Activated T-cell treated with anti-CD3 and anti-CD28 coated beads, Interleukin-2, amount 50 U/mL, for 1 hour (primary cell): ENCODE measurements around the gene RASGRP4.
A peak's percentile ranks its signal among the peaks of the same experiment; 100 is the strongest.
"Not testable (repeated sequence)": the region's sequence is repeated elsewhere in the genome, so short reads cannot be mapped to it uniquely, and the experiment has no call there.

ENCODE experiments used
- DNase-seq: peaks from one replicate; pipeline ENCODE4 v3.0.0-alpha.2; 2020

The RASGRP4 gene

DNA sequence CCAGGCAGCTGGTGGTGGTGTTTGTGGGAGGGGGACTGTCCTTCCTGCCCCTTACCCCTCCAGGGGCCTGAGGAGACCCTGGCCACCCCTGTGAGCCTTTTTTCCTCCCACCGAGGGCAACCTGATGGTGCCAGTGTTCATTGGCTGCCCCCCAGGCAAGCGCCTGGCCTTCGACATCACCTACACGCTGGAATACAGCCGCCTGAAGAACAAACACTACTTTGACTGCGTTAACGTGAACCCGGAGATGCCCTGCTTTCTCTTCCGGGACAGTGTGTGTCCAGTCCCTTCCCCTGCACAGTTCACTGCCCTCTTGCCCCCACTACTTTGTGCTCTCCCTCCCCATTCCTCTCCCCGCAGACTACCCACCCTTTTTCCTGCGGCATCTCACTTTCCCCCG, 59.0 kb downstream of the RASGRP4 start:
- no peak for DNase-seq

DNA sequence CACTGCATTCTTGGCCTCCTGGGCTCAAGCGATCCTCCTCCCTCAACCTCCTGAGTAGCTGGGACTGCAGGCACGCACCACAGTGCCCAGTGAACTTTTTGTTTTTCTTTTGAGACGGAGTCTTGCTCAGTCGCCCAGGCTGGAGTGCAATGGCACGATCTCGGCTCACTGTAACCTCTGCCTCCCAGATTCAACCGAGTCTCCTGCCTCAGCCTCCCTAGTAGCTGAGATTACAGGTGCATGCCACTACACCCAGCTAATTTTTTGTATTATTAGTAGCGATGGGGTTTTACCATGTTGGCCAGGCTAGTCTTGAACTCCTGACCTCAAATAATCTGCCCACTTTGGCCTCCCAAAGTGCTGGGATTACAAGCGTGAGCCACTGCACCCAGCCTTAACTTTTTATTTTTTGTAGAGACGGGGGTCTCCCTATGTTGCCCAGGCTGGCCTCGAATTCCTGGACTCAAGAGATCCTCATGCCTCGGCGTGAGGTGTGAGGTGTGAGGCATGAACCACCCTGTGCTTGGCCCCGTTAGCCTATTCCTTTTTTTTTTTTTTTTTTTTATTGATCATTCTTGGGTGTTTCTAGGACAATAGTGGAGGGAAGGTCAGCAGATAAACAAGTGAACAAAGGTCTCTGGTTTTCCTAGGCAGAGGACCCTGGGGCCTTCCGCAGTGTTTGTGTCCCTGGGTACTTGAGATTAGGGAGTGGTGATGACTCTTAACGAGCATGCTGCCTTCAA, 62.9 kb downstream of the RASGRP4 start:
- not testable (repeated sequence) for DNase-seq

DNA sequence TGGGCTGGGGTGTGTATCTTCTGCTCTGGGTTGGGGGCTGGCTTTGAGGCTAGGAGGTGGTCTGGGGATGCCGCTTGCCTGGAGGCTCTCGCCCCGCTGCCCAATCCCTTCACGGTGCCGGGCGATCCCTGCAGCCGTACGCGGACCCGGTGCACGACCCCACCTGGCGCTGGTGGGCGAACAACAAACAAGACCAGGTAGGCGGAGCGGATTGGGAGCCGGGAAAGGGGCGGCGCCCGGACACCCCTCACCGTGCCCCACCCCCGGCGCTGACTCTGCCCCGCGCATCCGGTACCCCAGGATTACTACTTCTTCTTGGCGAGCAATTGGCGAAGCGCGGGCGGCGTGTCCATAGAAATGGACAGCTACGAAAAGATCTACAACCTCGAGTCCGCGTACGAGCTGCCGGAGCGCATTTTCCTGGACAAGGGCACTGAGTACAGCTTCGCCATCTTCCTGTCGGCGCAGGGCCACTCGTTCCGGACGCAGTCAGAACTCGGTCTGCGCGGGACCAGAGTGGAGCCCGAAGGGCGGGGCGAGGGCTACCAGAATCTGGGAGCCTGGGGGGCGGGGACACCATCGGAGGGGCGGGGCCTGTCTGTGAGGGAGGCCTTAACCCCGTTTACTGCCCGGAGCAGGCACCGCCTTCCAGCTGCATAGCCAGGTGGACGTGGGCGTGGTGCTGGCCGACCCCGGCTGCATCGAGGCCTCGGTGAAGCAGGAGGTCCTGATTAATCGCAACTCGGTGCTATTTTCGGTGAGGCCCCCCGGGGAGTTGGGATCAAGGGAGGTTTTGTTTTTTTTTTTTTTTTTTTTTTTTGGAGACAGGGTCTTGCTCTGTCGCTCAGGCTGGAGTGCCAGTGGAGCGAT, 63.7 kb downstream of the RASGRP4 start:
- peak; percentile 69 for DNase-seq

DNA sequence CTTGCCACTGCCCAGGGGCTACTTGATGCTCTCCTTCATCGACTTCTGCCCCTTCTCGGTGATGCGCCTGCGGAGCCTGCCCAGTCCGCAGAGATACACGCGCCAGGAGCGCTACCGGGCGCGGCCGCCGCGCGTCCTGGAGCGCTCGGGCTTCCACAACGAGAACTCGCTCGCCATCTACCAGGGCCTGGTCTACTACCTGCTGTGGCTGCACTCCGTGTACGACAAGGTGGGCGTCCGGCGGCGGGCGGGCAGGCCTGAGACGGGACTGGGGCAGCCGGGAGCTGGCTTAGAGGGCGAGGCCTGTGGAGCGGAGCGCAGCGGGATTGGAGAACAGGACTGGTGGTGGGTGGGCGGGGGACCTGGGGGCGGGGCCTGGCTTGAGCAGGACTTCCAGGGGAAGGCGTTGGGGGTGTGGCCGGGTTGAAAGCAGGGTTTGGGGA, 64.4 kb downstream of the RASGRP4 start:
- peak; percentile 58 for DNase-seq

DNA sequence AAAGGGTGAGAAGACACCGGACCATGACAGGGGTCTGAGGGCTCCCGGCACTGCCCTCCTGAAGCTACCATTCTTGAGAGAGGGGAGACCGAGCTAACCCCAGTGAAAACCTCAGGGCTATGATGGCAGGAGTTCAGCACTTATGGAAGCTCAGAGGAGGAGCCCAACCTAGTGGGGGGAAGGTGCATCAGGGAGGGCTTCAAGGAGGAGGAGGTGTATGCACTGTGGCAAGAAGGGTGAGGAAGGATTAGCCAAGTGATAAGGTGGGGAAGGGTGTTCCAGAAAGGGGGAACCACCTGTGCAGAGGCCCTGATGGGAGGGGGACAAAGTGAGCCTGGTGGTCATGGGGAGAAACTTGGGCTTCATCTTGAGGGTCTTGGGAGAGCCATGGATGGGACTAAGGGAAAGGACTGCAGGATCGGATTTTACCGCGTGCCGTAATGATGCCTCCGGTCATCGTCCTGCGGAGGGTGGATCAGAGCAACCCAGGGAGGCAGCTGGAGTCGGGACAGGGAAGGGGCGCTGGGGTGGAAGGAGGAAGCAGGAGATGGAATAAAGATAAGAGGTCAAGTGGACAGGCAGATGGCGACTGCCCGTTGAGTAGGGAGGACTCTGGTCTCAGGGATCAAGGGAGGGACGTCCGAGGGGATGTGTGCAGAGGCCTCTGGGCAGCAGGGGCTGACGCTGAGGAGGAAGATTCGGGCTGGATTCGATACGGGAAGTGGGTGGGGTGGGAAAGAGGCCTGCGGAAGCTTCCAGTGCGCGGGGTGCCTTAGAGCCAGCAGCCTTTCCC, 65.0 kb downstream of the RASGRP4 start:
- no peak for DNase-seq

- DNase-seq: no peak
These were observed 65.7 kb downstream of the RASGRP4 start for GRCh38 chr19:38360351-38360750.

GRCh38 chr19:38359242-38360021, 66.6 kb downstream of the RASGRP4 start:
- no peak for DNase-seq
